Liver (tissue), 9 donors: ENCODE data around the gene MICALL1. TPM values are rescaled to one million over a fixed set of nuclear protein-coding genes. Genes with fewer than 3 reads are reported as not detected.
A peak's percentile ranks its signal among the peaks of the same experiment; 100 is the strongest.

Experiments used
- DNase-seq: peaks from one replicate; pipeline ENCODE4 v3.0.0-alpha.2; 2017; ENCODE audit warnings: low spot score
- H3K27ac ChIP-seq, 2 donors: one replicate each; pipeline ENCODE4 v1.7.0; 2013; ENCODE audit warnings: inconsistent platforms in 2 of 2, low read length in 2 of 2, control low read depth in 1 of 2, low read depth in 1 of 2, mild to moderate bottlenecking in 1 of 2
- H3K27me3 ChIP-seq, 4 donors: one replicate each; pipeline versions ENCODE4 v1.6.1 to v1.7.0; 2013; ENCODE audit warnings: low read length in 3 of 4, inconsistent platforms in 1 of 4, mild to moderate bottlenecking in 1 of 4, moderate library complexity in 1 of 4; ENCODE audit not compliant: control insufficient read depth in 4 of 4, insufficient read depth in 4 of 4
- H3K36me3 ChIP-seq, 4 donors: one replicate each; pipeline versions ENCODE4 v1.6.1 to v1.7.0; 2013; ENCODE audit warnings: low read length in 3 of 4, mild to moderate bottlenecking in 3 of 4, low read depth in 1 of 4, moderate library complexity in 1 of 4; ENCODE audit not compliant: control insufficient read depth in 4 of 4, insufficient read depth in 3 of 4
- H3K4me1 ChIP-seq, 4 donors: one replicate each; pipeline versions ENCODE4 v1.6.1 to v1.7.0; 2013; ENCODE audit warnings: low read length in 3 of 4, mild to moderate bottlenecking in 3 of 4, moderate library complexity in 1 of 4; ENCODE audit not compliant: control insufficient read depth in 4 of 4, insufficient read depth in 4 of 4
- H3K4me3 ChIP-seq, 3 donors: one replicate each; pipeline versions ENCODE4 v1.6.1 to v1.7.0; 2013; ENCODE audit warnings: low read length in 3 of 3, control low read depth in 1 of 3, low read depth in 1 of 3, mild to moderate bottlenecking in 1 of 3
- H3K9ac ChIP-seq, 2 donors: one replicate each; pipeline ENCODE4 v1.7.0; 2013; ENCODE audit warnings: low read length in 2 of 2, mild to moderate bottlenecking in 2 of 2, moderate library complexity in 2 of 2, control low read depth in 1 of 2, low read depth in 1 of 2
- H3K9me3 ChIP-seq, 4 donors: one replicate each; pipeline versions ENCODE4 v1.6.1 to v1.7.0; 2013; ENCODE audit warnings: low read length in 3 of 4; ENCODE audit not compliant: control insufficient read depth in 4 of 4
- ATF3 ChIP-seq: IDR thresholded peaks from 2 replicates; pipeline ENCODE4 v1.6.1; 2016; ENCODE audit warnings: antibody characterized with exemption
- EGR1 ChIP-seq, 2 donors: IDR thresholded peaks; 2 replicates each; pipeline ENCODE4 v1.6.1; 2016 to 2018; ENCODE audit warnings: antibody characterized with exemption in 2 of 2, low read depth in 2 of 2
- FOXA2 ChIP-seq: IDR thresholded peaks from 2 replicates; pipeline ENCODE4 v1.6.1; 2016; ENCODE audit warnings: antibody characterized with exemption
- HNF4A ChIP-seq, 2 donors: conservative IDR thresholded peaks; 2 replicates each; pipeline ENCODE4 v1.6.1; 2016; ENCODE audit warnings: antibody characterized with exemption in 2 of 2, mild to moderate bottlenecking in 2 of 2
- HNF4G ChIP-seq: IDR thresholded peaks from 2 replicates; pipeline ENCODE4 v1.6.1; 2016; ENCODE audit warnings: antibody characterized with exemption
- NR2F2 ChIP-seq: IDR thresholded peaks from 2 replicates; pipeline ENCODE4 v1.6.1; 2016; ENCODE audit warnings: antibody characterized with exemption
- RAD21 ChIP-seq, 2 donors: IDR thresholded peaks; 2 replicates each; pipeline ENCODE4 v1.6.1; 2016; ENCODE audit warnings: antibody characterized with exemption in 2 of 2, mild to moderate bottlenecking in 2 of 2
- REST ChIP-seq: IDR thresholded peaks from 2 replicates; pipeline ENCODE4 v1.6.1; 2016; ENCODE audit warnings: antibody characterized with exemption, mild to moderate bottlenecking
- RXRA ChIP-seq, 2 donors: IDR thresholded peaks; 2 replicates each; pipeline ENCODE4 v1.6.1; 2017 to 2018; ENCODE audit warnings: antibody characterized with exemption in 2 of 2, mild to moderate bottlenecking in 1 of 2
- SP1 ChIP-seq: IDR thresholded peaks from 2 replicates; pipeline ENCODE4 v1.6.1; 2018; ENCODE audit warnings: antibody characterized with exemption, mild to moderate bottlenecking
- TAF1 ChIP-seq: conservative IDR thresholded peaks from 2 replicates; pipeline ENCODE4 v1.6.1; 2016; ENCODE audit warnings: antibody characterized with exemption, mild to moderate bottlenecking
- YY1 ChIP-seq: IDR thresholded peaks from 2 replicates; pipeline ENCODE4 v1.6.1; 2016; ENCODE audit warnings: antibody characterized with exemption, mild to moderate bottlenecking
- ZBTB33 ChIP-seq: IDR thresholded peaks from 2 replicates; pipeline ENCODE4 v1.6.1; 2016; ENCODE audit warnings: antibody characterized with exemption
- WGBS: extraction: QIAGEN DNeasy Blood & Tissue Kit; methylation state at CpG from one replicate; pipeline ENCODE4 v1.1.7; 2013; 5-methylcytosine and 5-hydroxymethylcytosine counted together
- polyA plus RNA-seq, 2 donors: library from polyadenylated mRNA; stranded (reverse) in 1 of 2; unstranded in 1 of 2; fragments of 200-250 nt in 1 of 2; fragments of >200 nt in 1 of 2; fragmentation: Nextera tagmentation in 1 of 2; extraction: Ambion mirVana in 1 of 2; gene quantifications; one replicate each; pipeline versions ENCODE4 v1.2.1 to v1.2.3, GENCODE V29; 2013 to 2015
- total RNA-seq, 2 donors: library from RNA; depleted of rRNA; stranded (reverse); fragments of >200 nt; gene quantifications; one replicate each; pipeline ENCODE4 v1.2.3, GENCODE V29; 2014
- TF ChIP-seq, protein P1 (sequence below): fragments of 150-350 bp; IDR thresholded peaks from 2 replicates; pipeline ENCODE4 v1.5.1; 2017; ENCODE audit warnings: improper control_type of control experiment, low read depth, low read length; ENCODE audit not compliant: missing input control
- TF ChIP-seq, protein P2 (sequence below): IDR thresholded peaks from 2 replicates; pipeline ENCODE4 v1.6.1; 2016; ENCODE audit warnings: antibody characterized with exemption
- donor health status: healthy.
- donor health status: healthy.
- donor health status: healthy.
- donor health status: healthy.
- donor health status: healthy.

The MICALL1 gene
- total and polyA plus RNA-seq, 4 donors, result 2.0 to 9.3 (median 4.1) TPM

DNA sequence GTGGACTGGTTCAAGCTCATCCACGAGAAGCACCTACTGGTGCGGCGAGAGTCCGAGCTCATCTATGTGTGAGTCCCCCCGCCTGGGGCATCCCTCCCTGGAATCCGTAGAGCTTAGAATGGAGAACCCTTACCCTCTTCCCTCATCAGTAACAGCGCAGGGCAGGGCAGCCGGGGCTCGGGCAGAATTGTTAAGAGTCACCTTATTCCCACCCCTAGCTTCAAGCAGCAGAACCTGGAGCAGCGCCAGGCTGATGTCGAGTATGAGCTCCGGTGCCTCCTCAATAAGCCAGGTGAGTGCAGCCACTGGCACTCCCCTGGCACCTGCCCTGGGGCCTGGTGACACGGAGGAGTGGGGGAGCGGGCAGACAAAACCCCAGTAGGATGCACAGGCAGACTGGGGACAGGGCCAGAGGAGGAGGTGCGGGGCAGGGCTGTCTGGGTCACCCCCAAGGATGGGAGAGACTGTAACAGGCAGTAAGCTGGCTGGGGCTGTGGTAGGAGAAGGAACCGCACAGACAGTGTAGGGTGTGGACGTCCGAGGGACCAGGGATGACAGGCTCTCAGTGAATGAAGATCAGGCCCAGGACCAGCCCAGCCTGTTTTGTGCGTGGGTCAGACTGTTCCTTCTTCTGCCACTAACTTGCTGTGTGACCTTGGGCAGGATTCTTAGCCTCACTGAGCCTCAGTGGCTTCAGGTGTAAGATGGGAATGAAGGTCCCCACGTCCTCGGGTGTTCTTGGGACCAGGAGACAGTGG lies 26.9 kb downstream of the MICALL1 start:
- Histone ChIP-seq H3K4me3 (no peak overlapping the region), H3K36me3 (peaks cover 0 to 20% (median 3%) of the 10 kb centered on the region in 4 donors), H3K9me3 (no peaks in the 10 kb centered on the region), H3K4me1 (peaks cover 6 to 17% (median 10%) of the 10 kb centered on the region in 4 donors), H3K27me3 (no peaks in the 10 kb centered on the region), H3K27ac (peak overlapping the region; percentile 16 to 66), H3K9ac (no peak overlapping the region)
- 90% methylated on average over 21 of the region's 21 CpGs for WGBS
- no peak for TF ChIP-seq ATF3
- TF ChIP-seq FOXA2, result no peak
- no peak for TF ChIP-seq RXRA (IDR thresholded peaks at IDR 0.05)
- TF ChIP-seq, protein P1, sequence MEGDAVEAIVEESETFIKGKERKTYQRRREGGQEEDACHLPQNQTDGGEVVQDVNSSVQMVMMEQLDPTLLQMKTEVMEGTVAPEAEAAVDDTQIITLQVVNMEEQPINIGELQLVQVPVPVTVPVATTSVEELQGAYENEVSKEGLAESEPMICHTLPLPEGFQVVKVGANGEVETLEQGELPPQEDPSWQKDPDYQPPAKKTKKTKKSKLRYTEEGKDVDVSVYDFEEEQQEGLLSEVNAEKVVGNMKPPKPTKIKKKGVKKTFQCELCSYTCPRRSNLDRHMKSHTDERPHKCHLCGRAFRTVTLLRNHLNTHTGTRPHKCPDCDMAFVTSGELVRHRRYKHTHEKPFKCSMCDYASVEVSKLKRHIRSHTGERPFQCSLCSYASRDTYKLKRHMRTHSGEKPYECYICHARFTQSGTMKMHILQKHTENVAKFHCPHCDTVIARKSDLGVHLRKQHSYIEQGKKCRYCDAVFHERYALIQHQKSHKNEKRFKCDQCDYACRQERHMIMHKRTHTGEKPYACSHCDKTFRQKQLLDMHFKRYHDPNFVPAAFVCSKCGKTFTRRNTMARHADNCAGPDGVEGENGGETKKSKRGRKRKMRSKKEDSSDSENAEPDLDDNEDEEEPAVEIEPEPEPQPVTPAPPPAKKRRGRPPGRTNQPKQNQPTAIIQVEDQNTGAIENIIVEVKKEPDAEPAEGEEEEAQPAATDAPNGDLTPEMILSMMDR, result no peak
- TF ChIP-seq RAD21 (IDR thresholded peaks at IDR 0.05), result no peak
- TF ChIP-seq HNF4A (conservative IDR thresholded peaks at IDR 0.05), result no peak
- no peak for TF ChIP-seq ZBTB33
- no peak for TF ChIP-seq HNF4G
- TF ChIP-seq TAF1, result no peak
- TF ChIP-seq YY1, result no peak
- TF ChIP-seq SP1, result no peak
- no peak for TF ChIP-seq REST
- no peak for TF ChIP-seq EGR1 (IDR thresholded peaks at IDR 0.05; ENCODE audit: low read depth in 2 of 2)
- TF ChIP-seq, protein P2, sequence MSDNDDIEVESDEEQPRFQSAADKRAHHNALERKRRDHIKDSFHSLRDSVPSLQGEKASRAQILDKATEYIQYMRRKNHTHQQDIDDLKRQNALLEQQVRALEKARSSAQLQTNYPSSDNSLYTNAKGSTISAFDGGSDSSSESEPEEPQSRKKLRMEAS, result no peak
- TF ChIP-seq NR2F2, result no peak
- DNase-seq, result peak; percentile 31
